Measurements from ENCODE around the gene TUG1.

DNA sequence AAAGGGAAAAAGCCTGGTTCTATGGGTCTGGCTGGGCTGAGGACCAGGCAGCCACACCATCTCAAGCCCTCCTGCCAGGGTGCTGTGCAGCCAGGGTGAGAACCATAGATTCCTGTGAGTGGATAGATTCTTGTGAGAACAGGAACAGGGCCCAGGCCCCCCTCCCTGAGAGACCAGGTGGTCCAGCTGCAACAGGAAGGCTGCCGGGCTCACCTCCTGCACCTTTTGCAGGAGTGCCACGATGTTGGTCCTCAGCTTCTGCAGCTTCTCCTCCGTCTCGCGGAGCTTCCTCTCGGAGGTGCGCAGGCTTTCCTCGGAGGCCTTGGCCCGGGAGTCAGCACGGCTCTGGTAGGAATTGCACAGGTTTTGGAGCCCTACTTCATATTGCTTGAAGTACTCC lies 41.3 kb upstream of the TUG1 start:
- TF ChIP-seq, protein P1, sequence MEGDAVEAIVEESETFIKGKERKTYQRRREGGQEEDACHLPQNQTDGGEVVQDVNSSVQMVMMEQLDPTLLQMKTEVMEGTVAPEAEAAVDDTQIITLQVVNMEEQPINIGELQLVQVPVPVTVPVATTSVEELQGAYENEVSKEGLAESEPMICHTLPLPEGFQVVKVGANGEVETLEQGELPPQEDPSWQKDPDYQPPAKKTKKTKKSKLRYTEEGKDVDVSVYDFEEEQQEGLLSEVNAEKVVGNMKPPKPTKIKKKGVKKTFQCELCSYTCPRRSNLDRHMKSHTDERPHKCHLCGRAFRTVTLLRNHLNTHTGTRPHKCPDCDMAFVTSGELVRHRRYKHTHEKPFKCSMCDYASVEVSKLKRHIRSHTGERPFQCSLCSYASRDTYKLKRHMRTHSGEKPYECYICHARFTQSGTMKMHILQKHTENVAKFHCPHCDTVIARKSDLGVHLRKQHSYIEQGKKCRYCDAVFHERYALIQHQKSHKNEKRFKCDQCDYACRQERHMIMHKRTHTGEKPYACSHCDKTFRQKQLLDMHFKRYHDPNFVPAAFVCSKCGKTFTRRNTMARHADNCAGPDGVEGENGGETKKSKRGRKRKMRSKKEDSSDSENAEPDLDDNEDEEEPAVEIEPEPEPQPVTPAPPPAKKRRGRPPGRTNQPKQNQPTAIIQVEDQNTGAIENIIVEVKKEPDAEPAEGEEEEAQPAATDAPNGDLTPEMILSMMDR (IDR thresholded peaks at IDR 0.05 in 2 of 3, conservative IDR thresholded peaks at IDR 0.05 in 1 of 3; ENCODE audit: control insufficient read depth in 2 of 3, extremely low read depth in 1 of 3, insufficient read depth in 1 of 3, low read depth in 3 of 3, low read length in 3 of 3) = no peak
- no peak for TF ChIP-seq FOS (IDR thresholded peaks at IDR 0.05; ENCODE audit: borderline replicate concordance, extremely low read depth, insufficient read length)
